HEK293 (cell line): Measurements from ENCODE around the gene RNF111.

Experiments
- CTCF ChIA-PET: fragments of 350-600 bp; formaldehyde crosslinking; extraction: SDS; loops from one replicate; lab custom pipeline; 2021; ENCODE audit warnings: antibody characterized with exemption; lab: Yijun Ruan, JAX
- POLR2A ChIA-PET: fragments of 300-600 bp; formaldehyde crosslinking; extraction: SDS; loops from one replicate; lab custom pipeline; 2020; ENCODE audit warnings: antibody characterized with exemption, inconsistent platforms; lab: Yijun Ruan, JAX
- H3K27ac ChIP-seq: fragments of 200-500 bp; sonication (Bioruptor generic); 2 replicates; pipeline ENCODE4 v1.5.1; 2014; ENCODE audit warnings: low read depth, low read length, control low read depth, inconsistent platforms; ENCODE audit errors: extremely low read depth
- H3K36me3 ChIP-seq, 2 experiments: fragments of 200-500 bp in 1 of 2; sonication (Bioruptor generic) in 1 of 2; 1 replicate in 1 of 2; 2 replicates in 1 of 2; pipeline ENCODE4 v1.5.1; 2014 to 2017; ENCODE audit warnings: inconsistent platforms in 2 of 2, low read length in 2 of 2; ENCODE audit not compliant: control insufficient read depth in 2 of 2, insufficient read depth in 1 of 2
- H3K4me1 ChIP-seq: fragments of 200-500 bp; sonication (Bioruptor generic); 2 replicates; pipeline ENCODE4 v1.5.1; 2014; ENCODE audit warnings: mild to moderate bottlenecking, low read length, inconsistent platforms; ENCODE audit not compliant: control insufficient read depth, insufficient read depth
- H3K4me3 ChIP-seq: 2 replicates; pipeline ENCODE4 v1.5.1; 2011; ENCODE audit warnings: low read depth, mild to moderate bottlenecking, control low read depth, low read length, moderate library complexity
- H3K9me3 ChIP-seq: fragments of 200-500 bp; sonication (Bioruptor generic); 2 replicates; pipeline ENCODE4 v1.5.1; 2014; ENCODE audit warnings: low read depth, low read length, inconsistent platforms; ENCODE audit not compliant: control insufficient read depth, insufficient read depth
- BCL11A ChIP-seq: fragments of 450-650 bp; formaldehyde crosslinking; IDR thresholded peaks from 2 replicates; pipeline ENCODE4 v1.5.1; 2016; ENCODE audit warnings: low read depth, missing biosample characterization, missing genetic modification characterization
- GLI2 ChIP-seq: fragments of 450-650 bp; formaldehyde crosslinking; IDR thresholded peaks from 2 replicates; pipeline ENCODE4; 2017; ENCODE audit warnings: missing biosample characterization, missing genetic modification characterization, low read depth, borderline replicate concordance
- HOXC10 ChIP-seq: sonication (generic); formaldehyde crosslinking; IDR thresholded peaks from 2 replicates; pipeline ENCODE4 v1.8.1; 2023; ENCODE audit warnings: mild to moderate bottlenecking, missing genetic modification reagents
- HOXD13 ChIP-seq: sonication (generic); formaldehyde crosslinking; IDR thresholded peaks from 2 replicates; pipeline ENCODE4 v1.8.0; 2022; ENCODE audit warnings: missing genetic modification reagents, borderline replicate concordance
- KLF1 ChIP-seq: fragments of 450-650 bp; formaldehyde crosslinking; IDR thresholded peaks from 2 replicates; pipeline ENCODE4 v1.5.1; 2016; ENCODE audit warnings: missing biosample characterization, missing genetic modification characterization
- OSR2 ChIP-seq: fragments of 450-650 bp; formaldehyde crosslinking; IDR thresholded peaks from 2 replicates; pipeline ENCODE4 v1.5.1; 2016; ENCODE audit warnings: missing biosample characterization, missing genetic modification characterization
- SETDB1 ChIP-seq: IDR thresholded peaks from one replicate; pipeline ENCODE4 v1.6.1; 2017; ENCODE audit warnings: mild to moderate bottlenecking, low read length, moderate library complexity, mixed read lengths; ENCODE audit not compliant: insufficient read length
- ZFP41 ChIP-seq: fragments of 450-650 bp; formaldehyde crosslinking; IDR thresholded peaks from 2 replicates; pipeline ENCODE4 v1.5.1; 2016; ENCODE audit warnings: missing biosample characterization, missing genetic modification characterization, borderline replicate concordance
- ZFP69B ChIP-seq: fragments of 450-650 bp; formaldehyde crosslinking; IDR thresholded peaks from 2 replicates; pipeline ENCODE4 v1.5.1; 2016; ENCODE audit warnings: missing biosample characterization, missing genetic modification characterization
- ZIC2 ChIP-seq: fragments of 450-650 bp; formaldehyde crosslinking; IDR thresholded peaks from 2 replicates; pipeline ENCODE4 v1.5.1; 2016; ENCODE audit warnings: missing biosample characterization, missing genetic modification characterization
- ZNF121 ChIP-seq: fragments of 450-650 bp; formaldehyde crosslinking; IDR thresholded peaks from 2 replicates; pipeline ENCODE4 v1.5.1; 2016; ENCODE audit warnings: missing biosample characterization, missing genetic modification characterization
- ZNF19 ChIP-seq: fragments of 450-650 bp; formaldehyde crosslinking; IDR thresholded peaks from 2 replicates; pipeline ENCODE4; 2016; ENCODE audit warnings: missing biosample characterization, missing genetic modification characterization, low read depth
- ZNF24 ChIP-seq: fragments of 450-650 bp; formaldehyde crosslinking; IDR thresholded peaks from 2 replicates; pipeline ENCODE4 v1.5.1; 2016; ENCODE audit warnings: missing biosample characterization, missing genetic modification characterization
- ZNF324 ChIP-seq: fragments of 450-650 bp; formaldehyde crosslinking; IDR thresholded peaks from 2 replicates; pipeline ENCODE4 v1.5.1; 2016; ENCODE audit warnings: missing biosample characterization, missing genetic modification characterization
- ZNF585B ChIP-seq: fragments of 450-650 bp; formaldehyde crosslinking; IDR thresholded peaks from 2 replicates; pipeline ENCODE4 v1.5.1; 2016; ENCODE audit warnings: missing biosample characterization, missing genetic modification characterization
- ZXDB ChIP-seq: fragments of 450-650 bp; formaldehyde crosslinking; IDR thresholded peaks from 2 replicates; pipeline ENCODE4 v1.5.1; 2016; ENCODE audit warnings: missing biosample characterization, missing genetic modification characterization
- TF ChIP-seq, protein P1 (sequence below): fragments of 450-650 bp; formaldehyde crosslinking; IDR thresholded peaks from 2 replicates; pipeline ENCODE4 v1.5.1; 2016; ENCODE audit warnings: missing biosample characterization, missing genetic modification characterization
- TF ChIP-seq, protein P2 (sequence below): sonication (generic); formaldehyde crosslinking; IDR thresholded peaks from 2 replicates; pipeline ENCODE4 v1.8.1; 2022; ENCODE audit warnings: mild to moderate bottlenecking, moderate library complexity, missing genetic modification reagents
- TF ChIP-seq, protein P3 (sequence below): fragments of 450-650 bp; IDR thresholded peaks from 2 replicates; pipeline ENCODE4 v1.5.1; 2018; ENCODE audit warnings: missing biosample characterization, mild to moderate bottlenecking, missing genetic modification characterization
- TF ChIP-seq, protein P4 (sequence below): fragments of 450-650 bp; formaldehyde crosslinking; IDR thresholded peaks from 2 replicates; pipeline ENCODE4 v1.5.1; 2017; ENCODE audit warnings: missing biosample characterization, missing genetic modification characterization
- TF ChIP-seq, protein P5 (sequence below): fragments of 450-650 bp; formaldehyde crosslinking; IDR thresholded peaks from 2 replicates; pipeline ENCODE4 v1.5.1; 2016; ENCODE audit warnings: missing biosample characterization, missing genetic modification characterization
- TF ChIP-seq, protein P6 (sequence below): fragments of 450-650 bp; formaldehyde crosslinking; IDR thresholded peaks from 2 replicates; pipeline ENCODE4 v1.5.1; 2017; ENCODE audit warnings: missing biosample characterization, missing genetic modification characterization

The RNF111 gene

DNA sequence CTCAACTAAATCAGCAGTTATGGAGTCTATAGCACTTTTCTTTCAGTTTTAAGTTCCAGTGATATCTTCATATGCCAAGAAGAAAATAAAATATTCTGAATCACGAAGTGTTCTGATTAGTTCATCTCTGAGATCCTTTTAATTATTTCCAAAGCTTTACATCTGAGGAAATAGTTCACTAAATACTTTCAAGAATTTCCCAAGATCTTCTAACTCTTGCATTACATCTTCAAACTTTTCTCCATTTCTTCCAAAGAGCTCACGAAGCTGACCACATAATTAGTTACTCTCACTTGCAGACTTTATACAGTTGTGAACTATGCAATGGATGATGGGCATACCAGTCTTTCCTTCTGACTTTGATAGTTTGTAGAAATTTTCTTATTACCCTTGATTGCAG lies 4.2 kb upstream of the RNF111 start (continued):
- TF ChIP-seq, protein P1, sequence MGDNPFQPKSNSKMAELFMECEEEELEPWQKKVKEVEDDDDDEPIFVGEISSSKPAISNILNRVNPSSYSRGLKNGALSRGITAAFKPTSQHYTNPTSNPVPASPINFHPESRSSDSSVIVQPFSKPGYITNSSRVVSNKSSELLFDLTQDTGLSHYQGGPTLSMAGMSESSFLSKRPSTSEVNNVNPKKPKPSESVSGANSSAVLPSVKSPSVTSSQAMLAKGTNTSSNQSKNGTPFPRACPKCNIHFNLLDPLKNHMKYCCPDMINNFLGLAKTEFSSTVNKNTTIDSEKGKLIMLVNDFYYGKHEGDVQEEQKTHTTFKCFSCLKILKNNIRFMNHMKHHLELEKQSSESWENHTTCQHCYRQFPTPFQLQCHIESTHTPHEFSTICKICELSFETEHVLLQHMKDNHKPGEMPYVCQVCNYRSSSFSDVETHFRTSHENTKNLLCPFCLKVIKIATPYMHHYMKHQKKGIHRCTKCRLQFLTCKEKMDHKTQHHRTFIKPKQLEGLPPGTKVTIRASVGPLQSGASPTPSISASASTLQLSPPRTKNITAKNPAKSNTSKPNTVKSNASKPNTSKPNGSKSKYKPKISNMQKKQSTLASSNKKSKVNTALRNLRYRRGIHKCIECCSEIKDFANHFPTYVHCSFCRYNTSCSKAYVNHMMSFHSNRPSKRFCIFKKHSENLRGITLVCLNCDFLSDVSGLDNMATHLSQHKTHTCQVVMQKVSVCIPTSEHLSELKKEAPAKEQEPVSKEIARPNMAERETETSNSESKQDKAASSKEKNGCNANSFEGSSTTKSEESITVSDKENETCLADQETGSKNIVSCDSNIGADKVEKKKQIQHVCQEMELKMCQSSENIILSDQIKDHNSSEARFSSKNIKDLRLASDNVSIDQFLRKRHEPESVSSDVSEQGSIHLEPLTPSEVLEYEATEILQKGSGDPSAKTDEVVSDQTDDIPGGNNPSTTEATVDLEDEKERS (tag by site-specific recombination), result no peak
- TF ChIP-seq ZNF324 (tag by site-specific recombination) (no peak), GLI2 (tag by site-specific recombination) (no peak), ZNF121 (no peak), ZFP69B (tag by site-specific recombination) (no peak), ZFP41 (no peak), ZNF19 (tag by site-specific recombination) (no peak), SETDB1 (no peak)
- TF ChIP-seq, protein P2, sequence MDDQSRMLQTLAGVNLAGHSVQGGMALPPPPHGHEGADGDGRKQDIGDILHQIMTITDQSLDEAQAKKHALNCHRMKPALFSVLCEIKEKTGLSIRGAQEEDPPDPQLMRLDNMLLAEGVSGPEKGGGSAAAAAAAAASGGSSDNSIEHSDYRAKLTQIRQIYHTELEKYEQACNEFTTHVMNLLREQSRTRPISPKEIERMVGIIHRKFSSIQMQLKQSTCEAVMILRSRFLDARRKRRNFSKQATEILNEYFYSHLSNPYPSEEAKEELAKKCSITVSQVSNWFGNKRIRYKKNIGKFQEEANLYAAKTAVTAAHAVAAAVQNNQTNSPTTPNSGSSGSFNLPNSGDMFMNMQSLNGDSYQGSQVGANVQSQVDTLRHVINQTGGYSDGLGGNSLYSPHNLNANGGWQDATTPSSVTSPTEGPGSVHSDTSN (CRISPR knock-in tag), result no peak
- TF ChIP-seq, protein P3, sequence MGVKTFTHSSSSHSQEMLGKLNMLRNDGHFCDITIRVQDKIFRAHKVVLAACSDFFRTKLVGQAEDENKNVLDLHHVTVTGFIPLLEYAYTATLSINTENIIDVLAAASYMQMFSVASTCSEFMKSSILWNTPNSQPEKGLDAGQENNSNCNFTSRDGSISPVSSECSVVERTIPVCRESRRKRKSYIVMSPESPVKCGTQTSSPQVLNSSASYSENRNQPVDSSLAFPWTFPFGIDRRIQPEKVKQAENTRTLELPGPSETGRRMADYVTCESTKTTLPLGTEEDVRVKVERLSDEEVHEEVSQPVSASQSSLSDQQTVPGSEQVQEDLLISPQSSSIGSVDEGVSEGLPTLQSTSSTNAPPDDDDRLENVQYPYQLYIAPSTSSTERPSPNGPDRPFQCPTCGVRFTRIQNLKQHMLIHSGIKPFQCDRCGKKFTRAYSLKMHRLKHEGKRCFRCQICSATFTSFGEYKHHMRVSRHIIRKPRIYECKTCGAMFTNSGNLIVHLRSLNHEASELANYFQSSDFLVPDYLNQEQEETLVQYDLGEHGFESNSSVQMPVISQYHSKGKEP (tag by site-specific recombination), result no peak
- TF ChIP-seq, protein P4, sequence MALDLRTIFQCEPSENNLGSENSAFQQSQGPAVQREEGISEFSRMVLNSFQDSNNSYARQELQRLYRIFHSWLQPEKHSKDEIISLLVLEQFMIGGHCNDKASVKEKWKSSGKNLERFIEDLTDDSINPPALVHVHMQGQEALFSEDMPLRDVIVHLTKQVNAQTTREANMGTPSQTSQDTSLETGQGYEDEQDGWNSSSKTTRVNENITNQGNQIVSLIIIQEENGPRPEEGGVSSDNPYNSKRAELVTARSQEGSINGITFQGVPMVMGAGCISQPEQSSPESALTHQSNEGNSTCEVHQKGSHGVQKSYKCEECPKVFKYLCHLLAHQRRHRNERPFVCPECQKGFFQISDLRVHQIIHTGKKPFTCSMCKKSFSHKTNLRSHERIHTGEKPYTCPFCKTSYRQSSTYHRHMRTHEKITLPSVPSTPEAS (tag by site-specific recombination), result no peak
- TF ChIP-seq, protein P5, sequence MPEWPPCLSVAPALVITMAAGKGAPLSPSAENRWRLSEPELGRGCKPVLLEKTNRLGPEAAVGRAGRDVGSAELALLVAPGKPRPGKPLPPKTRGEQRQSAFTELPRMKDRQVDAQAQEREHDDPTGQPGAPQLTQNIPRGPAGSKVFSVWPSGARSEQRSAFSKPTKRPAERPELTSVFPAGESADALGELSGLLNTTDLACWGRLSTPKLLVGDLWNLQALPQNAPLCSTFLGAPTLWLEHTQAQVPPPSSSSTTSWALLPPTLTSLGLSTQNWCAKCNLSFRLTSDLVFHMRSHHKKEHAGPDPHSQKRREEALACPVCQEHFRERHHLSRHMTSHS (tag by site-specific recombination), result no peak

DNA sequence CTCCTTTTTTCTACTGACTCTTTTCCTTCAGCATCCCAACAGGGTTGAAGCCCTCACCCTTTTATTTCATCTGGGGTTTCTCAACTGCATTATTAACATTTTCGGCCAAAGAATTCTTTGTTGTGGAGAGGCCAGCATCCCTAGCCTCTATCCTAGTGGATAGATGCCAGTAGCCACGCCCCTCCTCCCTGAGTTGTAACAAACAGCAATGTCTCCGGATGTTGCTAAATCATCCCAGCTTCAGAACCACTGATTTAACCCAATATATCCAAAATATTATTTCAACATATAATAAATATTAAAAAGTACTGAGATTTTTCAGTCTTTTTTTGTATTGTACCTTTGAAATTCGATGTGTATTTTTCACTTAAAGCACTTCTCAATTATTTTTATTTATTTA lies 2.0 kb upstream of the RNF111 start:
- CTCF ChIA-PET, result interaction anchor here (0.8 to 1.1 kb wide), 2 partner anchors 189 to 529 kb away, joined by 3 to 4 read pairs; no protein-coding TSS in a partner anchor
- no peak overlapping the region for H3K27ac ChIP-seq
- no peaks in the 10 kb centered on the region for H3K4me1 ChIP-seq
- no peaks in the 10 kb centered on the region for H3K36me3 ChIP-seq
- TF ChIP-seq ZNF585B (no peak), ZIC2 (no peak), HOXD13 (CRISPR knock-in tag) (no peak), HOXC10 (CRISPR knock-in tag) (no peak), KLF1 (tag by site-specific recombination) (no peak), ZXDB (tag by site-specific recombination) (no peak), OSR2 (tag by site-specific recombination) (no peak), BCL11A (tag by site-specific recombination) (no peak), ZNF24 (tag by site-specific recombination) (no peak)
- TF ChIP-seq, protein P4 (tag by site-specific recombination), result no peak
- TF ChIP-seq, protein P6, sequence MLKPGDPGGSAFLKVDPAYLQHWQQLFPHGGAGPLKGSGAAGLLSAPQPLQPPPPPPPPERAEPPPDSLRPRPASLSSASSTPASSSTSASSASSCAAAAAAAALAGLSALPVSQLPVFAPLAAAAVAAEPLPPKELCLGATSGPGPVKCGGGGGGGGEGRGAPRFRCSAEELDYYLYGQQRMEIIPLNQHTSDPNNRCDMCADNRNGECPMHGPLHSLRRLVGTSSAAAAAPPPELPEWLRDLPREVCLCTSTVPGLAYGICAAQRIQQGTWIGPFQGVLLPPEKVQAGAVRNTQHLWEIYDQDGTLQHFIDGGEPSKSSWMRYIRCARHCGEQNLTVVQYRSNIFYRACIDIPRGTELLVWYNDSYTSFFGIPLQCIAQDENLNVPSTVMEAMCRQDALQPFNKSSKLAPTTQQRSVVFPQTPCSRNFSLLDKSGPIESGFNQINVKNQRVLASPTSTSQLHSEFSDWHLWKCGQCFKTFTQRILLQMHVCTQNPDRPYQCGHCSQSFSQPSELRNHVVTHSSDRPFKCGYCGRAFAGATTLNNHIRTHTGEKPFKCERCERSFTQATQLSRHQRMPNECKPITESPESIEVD (tag by site-specific recombination), result no peak
- H3K9me3 ChIP-seq, result no peaks in the 10 kb centered on the region
- no peak overlapping the region for H3K4me3 ChIP-seq
- POLR2A ChIA-PET, result no interaction called here
